ENCODE measurements around the gene NRM.

DNA sequence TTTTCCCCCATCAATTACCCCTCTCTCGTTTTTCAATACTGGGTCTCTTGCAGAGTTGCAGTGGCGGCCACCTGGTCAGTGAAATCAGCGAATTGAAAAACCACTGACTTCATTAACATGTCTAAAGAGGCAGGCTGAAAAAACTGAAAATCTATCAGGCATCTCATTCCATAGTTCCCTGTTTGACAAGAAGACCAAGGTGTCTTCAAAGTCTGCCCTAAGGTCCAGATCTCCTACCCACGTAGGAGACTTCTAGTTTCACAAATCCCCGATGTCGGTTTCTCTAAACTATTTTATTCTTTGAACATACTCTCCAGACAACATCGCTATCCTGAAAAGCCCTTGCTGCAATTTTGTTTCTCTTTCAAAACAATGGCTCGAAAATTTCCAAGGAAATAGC, 28.6 kb upstream of the NRM start:
- TF ChIP-seq, protein P1, sequence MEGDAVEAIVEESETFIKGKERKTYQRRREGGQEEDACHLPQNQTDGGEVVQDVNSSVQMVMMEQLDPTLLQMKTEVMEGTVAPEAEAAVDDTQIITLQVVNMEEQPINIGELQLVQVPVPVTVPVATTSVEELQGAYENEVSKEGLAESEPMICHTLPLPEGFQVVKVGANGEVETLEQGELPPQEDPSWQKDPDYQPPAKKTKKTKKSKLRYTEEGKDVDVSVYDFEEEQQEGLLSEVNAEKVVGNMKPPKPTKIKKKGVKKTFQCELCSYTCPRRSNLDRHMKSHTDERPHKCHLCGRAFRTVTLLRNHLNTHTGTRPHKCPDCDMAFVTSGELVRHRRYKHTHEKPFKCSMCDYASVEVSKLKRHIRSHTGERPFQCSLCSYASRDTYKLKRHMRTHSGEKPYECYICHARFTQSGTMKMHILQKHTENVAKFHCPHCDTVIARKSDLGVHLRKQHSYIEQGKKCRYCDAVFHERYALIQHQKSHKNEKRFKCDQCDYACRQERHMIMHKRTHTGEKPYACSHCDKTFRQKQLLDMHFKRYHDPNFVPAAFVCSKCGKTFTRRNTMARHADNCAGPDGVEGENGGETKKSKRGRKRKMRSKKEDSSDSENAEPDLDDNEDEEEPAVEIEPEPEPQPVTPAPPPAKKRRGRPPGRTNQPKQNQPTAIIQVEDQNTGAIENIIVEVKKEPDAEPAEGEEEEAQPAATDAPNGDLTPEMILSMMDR (IDR thresholded peaks at IDR 0.05): no peak
- TF ChIP-seq POLR2A (IDR thresholded peaks at IDR 0.05) (no peak), EP300 (IDR thresholded peaks at IDR 0.05) (no peak), POLR2AphosphoS5 (IDR thresholded peaks at IDR 0.05) (no peak)

Measured in gastroesophageal sphincter (tissue), 3 donors.